NT2/D1 (cell line): Measurements from ENCODE around the gene WRAP53.
"Not testable (repeated sequence)": the region's sequence is repeated elsewhere in the genome, so short reads cannot be mapped to it uniquely, and the experiment has no call there.

Experiments
- DNase-seq: peaks from one replicate; pipeline ENCODE4 v3.0.0-alpha.2; 2011; ENCODE audit warnings: low read depth, low spot score
- H3K27me3 ChIP-seq: 2 replicates; pipeline ENCODE4 v1.6.0; 2011; ENCODE audit warnings: mild to moderate bottlenecking; ENCODE audit not compliant: insufficient read length, insufficient read depth
- H3K36me3 ChIP-seq: 2 replicates; pipeline ENCODE4 v1.6.1; 2011; ENCODE audit warnings: mild to moderate bottlenecking, low read length, mixed read lengths; ENCODE audit not compliant: insufficient read depth, insufficient read length
- H3K4me1 ChIP-seq: 2 replicates; pipeline ENCODE4 v1.5.1; 2011; ENCODE audit not compliant: insufficient read depth, insufficient read length
- H3K4me3 ChIP-seq: 2 replicates; pipeline ENCODE4 v1.5.1; 2011; ENCODE audit warnings: low read depth; ENCODE audit not compliant: insufficient read length
- H3K9ac ChIP-seq: 2 replicates; pipeline ENCODE4 v1.6.0; 2011; ENCODE audit warnings: low read depth; ENCODE audit not compliant: insufficient read length
- H3K9me3 ChIP-seq: 2 replicates; pipeline ENCODE4 v1.5.1; 2011; ENCODE audit warnings: mild to moderate bottlenecking, low read length; ENCODE audit not compliant: insufficient read depth
- SUZ12 ChIP-seq: IDR thresholded peaks from 2 replicates; pipeline ENCODE4 v1.6.1; 2011; ENCODE audit not compliant: insufficient read length, insufficient read depth; ENCODE audit errors: extremely low read depth
- YY1 ChIP-seq: IDR thresholded peaks from 2 replicates; pipeline ENCODE4 v1.6.1; 2011; ENCODE audit not compliant: insufficient read length, insufficient read depth
- ZNF274 ChIP-seq: IDR thresholded peaks from 2 replicates; pipeline ENCODE4 v1.6.1; 2011; ENCODE audit warnings: mild to moderate bottlenecking, low read depth, low read length

WRAP53 gene

GRCh38 chr17:7687908-7688807 is at the start of gene WRAP53:
WRAP53 (plus strand) TSS chr17:7688477; CDS start chr17:7688649, 172 bp downstream.
- TF ChIP-seq YY1 (no peak), SUZ12 (no peak), ZNF274 (no peak)
- peaks cover 25% of the 10 kb centered on the region for H3K36me3 ChIP-seq
- no peaks in the 10 kb centered on the region for H3K27me3 ChIP-seq
- H3K4me3 ChIP-seq: peak within 1 kb of the TSS; percentile 89
- peaks cover 1% of the 10 kb centered on the region for H3K4me1 ChIP-seq
- peak within 1 kb of the TSS; percentile 94 for H3K9ac ChIP-seq
- H3K9me3 ChIP-seq: no peaks in the 10 kb centered on the region
- peak; percentile 92 for DNase-seq

- no peaks in the 10 kb centered on the region for H3K27me3 ChIP-seq
- no peak for TF ChIP-seq SUZ12
- no peak for TF ChIP-seq ZNF274
- no peak for TF ChIP-seq YY1
- no peaks in the 10 kb centered on the region for H3K9me3 ChIP-seq
- H3K4me1 ChIP-seq: no peaks in the 10 kb centered on the region
- H3K36me3 ChIP-seq: no peaks in the 10 kb centered on the region
- no peak for DNase-seq
- no peak overlapping the region for H3K9ac ChIP-seq
- H3K4me3 ChIP-seq: no peak overlapping the region
Observed at GRCh38 chr17:7640783-7641182, 47.5 kb upstream of the WRAP53 start.

- H3K36me3 ChIP-seq, H3K9ac ChIP-seq, H3K4me3 ChIP-seq, H3K4me1 ChIP-seq, H3K9me3 ChIP-seq, DNase-seq, H3K27me3 ChIP-seq: not testable (repeated sequence)
Observed at GRCh38 chr17:7641635-7642034, 46.6 kb upstream of the WRAP53 start.

GRCh38 chr17:7644775-7645174 is 43.5 kb upstream of the WRAP53 start:
- Histone ChIP-seq H3K27me3 (no peaks in the 10 kb centered on the region), H3K9ac (no peak overlapping the region)

GRCh38 chr17:7646457-7646856 is 41.8 kb upstream of the WRAP53 start:
- DNase-seq: no peak
- TF ChIP-seq ZNF274 (no peak), YY1 (no peak), SUZ12 (no peak)
- H3K36me3 ChIP-seq: no peaks in the 10 kb centered on the region

More at GRCh38 chr17:7644775-7645174, 43.5 kb upstream of the WRAP53 start:
- no peak overlapping the region for H3K4me3 ChIP-seq
- no peaks in the 10 kb centered on the region for H3K36me3 ChIP-seq
- DNase-seq: no peak
- H3K9me3 ChIP-seq: no peaks in the 10 kb centered on the region
- TF ChIP-seq SUZ12: no peak
- TF ChIP-seq ZNF274: no peak
- TF ChIP-seq YY1: no peak
- H3K4me1 ChIP-seq: no peaks in the 10 kb centered on the region

GRCh38 chr17:7647018-7647417 is 41.3 kb upstream of the WRAP53 start:
- no peak overlapping the region for H3K9ac ChIP-seq
- peaks cover 4% of the 10 kb centered on the region for H3K4me1 ChIP-seq
- H3K9me3 ChIP-seq: no peaks in the 10 kb centered on the region
- H3K27me3 ChIP-seq: peaks cover 11% of the 10 kb centered on the region
- H3K4me3 ChIP-seq: no peak overlapping the region
- TF ChIP-seq ZNF274 (no peak), YY1 (no peak), SUZ12 (no peak)
- no peak for DNase-seq
- no peaks in the 10 kb centered on the region for H3K36me3 ChIP-seq

More at GRCh38 chr17:7646457-7646856, 41.8 kb upstream of the WRAP53 start:
- H3K4me1 ChIP-seq: peaks cover 3% of the 10 kb centered on the region
- no peaks in the 10 kb centered on the region for H3K9me3 ChIP-seq
- H3K4me3 ChIP-seq: no peak overlapping the region
- H3K27me3 ChIP-seq: peaks cover 6% of the 10 kb centered on the region
- H3K9ac ChIP-seq: no peak overlapping the region

GRCh38 chr17:7650509-7651096 is 37.7 kb upstream of the WRAP53 start, which contains the start of gene ATP1B2:
ATP1B2 (plus strand) TSS chr17:7650926; CDS start chr17:7651519, 593 bp downstream.
- H3K36me3 ChIP-seq: no peaks in the 10 kb centered on the region
- peaks cover 22% of the 10 kb centered on the region for H3K27me3 ChIP-seq
- no peaks in the 10 kb centered on the region for H3K9me3 ChIP-seq
- peak within 1 kb of the TSS; percentile 59 for H3K4me3 ChIP-seq
- peak; percentile 74 for DNase-seq
- H3K4me1 ChIP-seq: peaks cover 9% of the 10 kb centered on the region
- TF ChIP-seq ZNF274 (no peak), SUZ12 (no peak), YY1 (no peak)
- peak within 1 kb of the TSS; percentile 74 for H3K9ac ChIP-seq
